Activated T-helper 2 cell treated with anti-CD3 and anti-CD28 coated beads, Interferon-gamma antibody, Interleukin-2, Interleukin-4, amounts not matched to agents 10 μg/mL and 5 μg/mL and 100 μg/mL, durations not matched to agents 14 hours and 24 hours and 36 hours (primary cell): ENCODE data around the gene FYCO1. TPM values are rescaled to one million over a fixed set of nuclear protein-coding genes. Genes with fewer than 3 reads are reported as not detected.

Source experiments
- DNase-seq: peaks from one replicate; pipeline ENCODE4 v3.0.0; 2021; ENCODE audit warnings: low spot score
- H3K27ac Mint-ChIP-seq: one replicate; pipeline ENCODE4 v1.8.0; 2021; ENCODE audit warnings: mixed read lengths
- H3K27me3 Mint-ChIP-seq: one replicate; pipeline ENCODE4 v1.8.0; 2021; ENCODE audit warnings: low read depth, mixed read lengths
- H3K36me3 Mint-ChIP-seq: one replicate; pipeline ENCODE4 v1.8.0; 2021; ENCODE audit warnings: low read depth, mixed read lengths
- H3K4me1 Mint-ChIP-seq: one replicate; pipeline ENCODE4 v1.8.0; 2021; ENCODE audit warnings: low read depth, mixed read lengths
- H3K4me3 Mint-ChIP-seq: one replicate; pipeline ENCODE4 v1.8.0; 2021; ENCODE audit warnings: low read depth, mild to moderate bottlenecking, moderate library complexity, mixed read lengths
- H3K9me3 Mint-ChIP-seq: one replicate; pipeline ENCODE4 v1.8.0; 2021; ENCODE audit warnings: mixed read lengths
- intact Hi-C: fragments of 100-400 bp; cut with micrococcal nuclease; formaldehyde crosslinking; loops from one replicate; pipeline ENCODE4 v1.15.1; 2023
- total RNA-seq: library from RNA; stranded (reverse); gene quantifications from 2 replicates; pipeline ENCODE4 v1.2.3, GENCODE V29; 2022

The FYCO1 gene
- total RNA-seq, 1 donor from 2014 or later, result 20.2 TPM

DNA sequence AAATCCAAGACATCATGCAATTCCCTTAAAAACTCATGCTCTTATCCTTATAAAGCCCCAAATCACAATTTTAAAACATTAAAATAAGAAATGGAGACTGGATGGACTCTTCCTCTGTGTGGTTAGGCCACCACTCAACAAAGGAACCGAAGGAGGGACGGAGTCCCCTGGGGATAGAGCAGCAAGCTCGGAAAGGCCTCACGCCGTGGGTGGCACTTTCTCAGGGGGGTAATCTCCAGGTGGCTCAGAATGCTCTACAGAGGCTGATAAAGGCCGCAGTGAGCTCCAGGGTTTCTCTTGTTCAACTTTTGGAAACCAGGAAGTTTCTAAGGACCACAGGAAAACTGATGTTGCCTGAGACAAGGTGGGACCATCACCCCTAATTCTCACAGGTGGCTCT lies 86.1 kb downstream of the FYCO1 start:
- intact Hi-C loops, result no loop called here
- no peak overlapping the region for H3K4me3 Mint-ChIP-seq
- H3K36me3 Mint-ChIP-seq, result peaks cover 15% of the 10 kb centered on the region
- peaks cover 8% of the 10 kb centered on the region for H3K9me3 Mint-ChIP-seq
- H3K4me1 Mint-ChIP-seq, result peaks cover 25% of the 10 kb centered on the region
- peaks cover 59% of the 10 kb centered on the region for H3K27me3 Mint-ChIP-seq
- no peak for DNase-seq
- no peak overlapping the region for H3K27ac Mint-ChIP-seq

DNA sequence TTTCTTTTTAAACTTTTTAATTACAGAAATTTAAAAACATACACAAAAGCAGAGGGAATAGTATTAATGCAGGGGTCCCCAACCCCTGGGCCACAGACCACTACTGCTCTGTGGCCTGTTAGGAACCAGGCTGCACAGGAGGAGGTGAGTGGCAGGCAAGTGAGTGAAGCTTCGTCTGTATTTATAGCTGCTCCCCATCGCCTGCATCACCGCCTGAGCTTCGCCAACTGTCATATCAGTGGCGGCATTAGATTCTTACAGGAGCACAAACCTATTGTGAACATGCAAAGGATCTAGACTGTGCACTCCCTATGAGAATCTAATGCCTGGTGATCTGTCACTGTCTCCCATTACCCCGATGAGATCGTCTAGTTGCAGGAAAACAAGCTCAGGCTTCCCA lies 86.9 kb downstream of the FYCO1 start:
- peaks cover 25% of the 10 kb centered on the region for H3K4me1 Mint-ChIP-seq

DNA sequence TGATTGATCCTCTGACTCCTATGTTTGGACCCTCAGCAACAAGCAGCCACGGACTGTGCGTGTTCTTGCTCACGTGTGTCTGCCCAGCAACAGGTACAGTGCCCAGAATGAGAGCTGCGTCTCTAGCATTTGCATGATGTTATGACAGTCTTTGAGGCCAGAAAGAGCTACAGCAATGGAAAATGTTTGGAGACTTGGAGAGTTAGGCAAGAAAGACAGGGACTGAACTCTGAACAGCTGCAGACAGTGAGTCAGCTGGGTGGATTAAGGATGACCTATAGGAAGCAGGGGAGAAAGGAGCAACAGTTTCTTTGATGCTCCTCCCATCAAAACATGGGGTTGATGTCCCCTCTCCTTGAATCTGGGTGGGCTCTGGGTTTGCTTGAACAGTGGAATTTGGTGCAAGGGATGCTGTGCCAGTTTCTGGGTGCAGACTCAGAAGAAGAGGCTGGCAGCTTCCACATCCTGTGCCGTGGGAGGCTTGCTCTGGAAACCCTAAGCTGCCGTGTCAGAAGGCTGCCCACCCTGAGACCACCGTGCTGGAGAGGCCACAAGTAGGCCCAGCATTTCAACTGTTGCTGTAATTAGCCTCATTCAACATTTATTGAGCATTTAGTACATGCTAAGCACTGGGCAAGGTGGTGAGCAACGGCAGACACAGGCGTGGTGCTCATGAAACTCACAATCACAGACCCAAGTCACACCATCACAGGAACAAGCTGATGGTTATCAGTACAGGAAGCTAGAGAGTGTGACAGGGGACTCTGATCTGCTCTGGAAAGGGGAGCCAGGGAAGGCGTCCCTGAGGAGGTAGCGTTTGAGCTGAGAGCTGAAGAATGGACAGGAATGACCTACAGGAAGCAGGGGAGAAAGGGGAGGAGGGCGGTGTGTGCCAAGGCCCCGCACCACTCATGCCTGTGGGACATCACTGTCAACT lies 87.6 kb downstream of the FYCO1 start:
- Mint-ChIP-seq H3K4me3 (no peak overlapping the region), H3K9me3 (peaks cover 8% of the 10 kb centered on the region), H3K27me3 (peaks cover 49% of the 10 kb centered on the region), H3K4me1 (peaks cover 25% of the 10 kb centered on the region), H3K36me3 (peaks cover 15% of the 10 kb centered on the region), H3K27ac (no peak overlapping the region)
- DNase-seq, result peak; percentile 24
- intact Hi-C loops, result no loop called here

More for the DNA sequence above, 86.9 kb downstream of the FYCO1 start:
- no peak overlapping the region for H3K27ac Mint-ChIP-seq
- DNase-seq, result no peak
- peaks cover 8% of the 10 kb centered on the region for H3K9me3 Mint-ChIP-seq
- H3K27me3 Mint-ChIP-seq, result peaks cover 54% of the 10 kb centered on the region
- no peak overlapping the region for H3K4me3 Mint-ChIP-seq
- intact Hi-C loops, result no loop called here
- peaks cover 15% of the 10 kb centered on the region for H3K36me3 Mint-ChIP-seq

DNA sequence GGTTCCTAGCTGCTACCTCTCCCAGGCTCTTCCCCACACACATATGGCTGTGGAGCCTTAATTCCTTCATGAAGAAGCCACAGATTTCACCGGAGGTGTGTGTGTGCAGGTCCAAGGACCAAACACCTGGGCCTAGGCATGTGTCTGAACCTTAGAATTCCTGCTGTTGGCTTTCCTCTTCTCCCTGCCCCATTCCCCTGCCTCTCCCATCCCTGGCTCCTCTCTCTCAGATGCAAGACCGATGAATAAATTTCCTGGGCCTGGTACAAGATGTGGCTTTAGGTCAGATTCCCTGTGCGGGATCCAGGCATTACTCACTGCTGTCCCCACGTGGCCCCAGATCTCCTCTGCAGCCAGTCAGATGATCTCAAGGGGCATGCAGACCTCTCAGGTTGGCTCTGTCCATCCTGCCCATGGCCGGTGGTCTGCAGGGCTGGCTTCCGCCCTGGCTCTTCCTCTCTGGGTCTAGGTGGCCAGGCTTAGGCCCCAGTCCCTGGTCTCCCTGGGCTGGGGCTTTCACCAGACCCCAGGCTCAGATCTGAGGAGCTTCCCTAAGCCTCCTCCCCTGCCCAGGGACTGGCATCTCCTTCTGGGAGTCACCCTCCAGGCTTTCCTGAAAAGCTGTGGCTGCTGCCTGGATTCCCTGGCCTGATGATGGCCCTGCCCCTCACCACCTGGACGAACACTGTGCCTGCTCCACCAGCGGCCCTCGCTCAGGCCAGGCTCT lies 88.8 kb downstream of the FYCO1 start:
- Mint-ChIP-seq H3K36me3 (peaks cover 15% of the 10 kb centered on the region), H3K9me3 (peaks cover 8% of the 10 kb centered on the region), H3K4me3 (no peak overlapping the region), H3K27ac (no peak overlapping the region), H3K4me1 (peaks cover 25% of the 10 kb centered on the region), H3K27me3 (peaks cover 46% of the 10 kb centered on the region)
- DNase-seq, result no peak
- intact Hi-C loops, result no loop called here

DNA sequence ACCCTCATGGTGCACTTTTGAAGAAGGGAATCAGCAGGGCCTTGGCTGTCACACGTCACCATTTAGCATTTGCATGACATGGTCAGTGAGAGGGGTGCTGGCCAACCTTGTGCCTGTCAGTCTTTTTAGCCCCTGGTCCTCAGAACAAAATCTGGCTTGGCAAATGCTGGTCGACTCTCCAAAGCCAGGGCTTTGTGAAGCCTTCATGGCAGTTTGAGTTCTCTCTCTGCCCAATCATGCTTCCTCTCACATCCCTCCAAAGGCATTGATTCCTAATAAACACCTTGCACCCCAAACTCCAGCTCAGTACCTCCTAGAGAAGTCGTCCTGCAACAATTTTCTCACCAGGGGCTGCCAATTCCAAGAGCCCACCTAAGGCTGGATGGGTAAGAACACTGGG lies 89.9 kb downstream of the FYCO1 start:
- Mint-ChIP-seq H3K4me1 (peaks cover 25% of the 10 kb centered on the region), H3K4me3 (no peak overlapping the region), H3K27me3 (peaks cover 44% of the 10 kb centered on the region), H3K27ac (no peak overlapping the region), H3K9me3 (peaks cover 8% of the 10 kb centered on the region), H3K36me3 (peaks cover 15% of the 10 kb centered on the region)
- intact Hi-C loops, result no loop called here
- DNase-seq, result no peak

DNA sequence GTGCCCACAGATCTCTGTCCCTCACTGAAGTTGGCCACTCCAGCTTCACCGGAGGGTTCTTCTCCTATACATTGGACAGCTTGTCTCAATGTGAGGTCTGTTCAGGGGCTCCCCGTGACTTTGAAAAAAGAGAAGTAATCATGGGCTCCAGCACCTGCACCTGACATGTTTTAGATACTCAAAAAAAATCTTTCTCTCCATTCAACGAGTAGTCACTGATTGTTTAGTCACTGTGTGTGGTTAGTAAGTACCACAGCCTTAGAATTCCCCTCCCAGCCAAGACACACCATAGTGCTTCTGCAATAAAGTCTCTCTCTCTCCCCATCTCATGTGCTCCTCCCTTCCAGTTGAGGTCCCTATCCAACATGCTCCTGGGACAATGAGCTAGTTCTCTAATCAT lies 90.7 kb downstream of the FYCO1 start:
- H3K36me3 Mint-ChIP-seq, result peaks cover 10% of the 10 kb centered on the region
- peaks cover 22% of the 10 kb centered on the region for H3K4me1 Mint-ChIP-seq
- H3K9me3 Mint-ChIP-seq, result peaks cover 8% of the 10 kb centered on the region
- intact Hi-C loops, result no loop called here
- no peak for DNase-seq
- H3K4me3 Mint-ChIP-seq, result no peak overlapping the region
- peaks cover 38% of the 10 kb centered on the region for H3K27me3 Mint-ChIP-seq
- no peak overlapping the region for H3K27ac Mint-ChIP-seq

DNA sequence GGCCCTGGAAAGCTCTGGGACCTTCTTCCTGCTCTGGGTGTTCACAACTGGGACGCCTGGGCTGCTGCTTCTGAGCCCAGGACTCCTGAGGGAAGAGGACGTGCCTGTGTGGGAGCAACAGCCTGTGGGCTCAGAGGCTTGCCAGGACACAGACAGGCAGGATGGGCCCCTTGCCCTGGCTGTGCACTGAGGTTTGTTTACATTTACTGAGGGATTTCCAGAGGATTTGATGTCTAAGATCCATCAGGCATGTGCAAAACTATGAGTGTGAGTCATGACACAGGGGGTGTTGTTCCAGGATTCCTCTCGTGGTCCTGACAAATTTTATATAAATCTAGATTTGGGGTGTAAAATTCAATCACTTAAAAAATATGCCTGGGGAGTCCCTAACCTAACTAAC lies 98.7 kb downstream of the FYCO1 start:
- H3K4me3 Mint-ChIP-seq, result no peak overlapping the region
- no peaks in the 10 kb centered on the region for H3K36me3 Mint-ChIP-seq
- intact Hi-C loops, result no loop called here
- no peak overlapping the region for H3K27ac Mint-ChIP-seq
- H3K27me3 Mint-ChIP-seq, result peaks cover 60% of the 10 kb centered on the region
- DNase-seq, result no peak
- H3K9me3 Mint-ChIP-seq, result no peaks in the 10 kb centered on the region
- peaks cover 3% of the 10 kb centered on the region for H3K4me1 Mint-ChIP-seq

DNA sequence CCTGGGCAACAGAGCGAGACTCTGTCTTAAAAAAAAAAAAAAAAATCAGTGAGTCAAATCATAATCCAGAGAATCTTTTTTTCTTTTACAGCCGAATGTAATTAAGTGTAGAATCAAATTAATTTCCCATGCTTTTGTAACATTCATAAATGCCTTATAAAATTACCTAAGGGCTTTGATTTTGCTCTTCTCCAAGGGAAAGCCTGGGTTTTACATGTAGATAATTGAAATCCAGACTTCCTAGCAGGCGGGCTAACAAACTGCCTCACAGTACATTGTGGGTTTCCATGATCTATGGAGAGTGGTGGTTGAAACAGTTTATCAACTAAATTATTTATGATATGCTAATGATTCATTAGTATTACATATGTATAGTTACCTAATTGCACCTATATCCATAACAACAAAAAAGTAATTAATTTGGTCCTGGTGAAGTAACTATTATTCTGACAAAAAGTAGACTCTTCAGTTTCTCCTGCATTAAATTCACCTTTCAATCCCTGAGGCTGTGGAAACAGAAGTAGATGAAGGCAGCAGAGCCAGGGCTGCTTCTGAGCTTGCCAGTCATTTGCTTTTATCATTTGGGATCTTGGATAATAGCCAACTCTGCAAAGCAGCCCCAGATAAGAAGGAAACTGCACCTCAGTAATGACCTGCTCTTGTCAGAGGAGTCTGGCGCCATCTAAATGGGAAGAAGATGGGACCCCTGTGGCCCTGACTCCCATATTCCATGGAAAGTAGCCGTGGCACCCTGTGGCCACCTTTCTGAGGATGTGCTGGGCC lies 99.7 kb downstream of the FYCO1 start:
- Mint-ChIP-seq H3K27me3 (peaks cover 63% of the 10 kb centered on the region), H3K4me3 (no peak overlapping the region), H3K36me3 (no peaks in the 10 kb centered on the region), H3K4me1 (peaks cover 3% of the 10 kb centered on the region), H3K9me3 (no peaks in the 10 kb centered on the region), H3K27ac (no peak overlapping the region)
- no peak for DNase-seq
- intact Hi-C loops, result no loop called here

DNA sequence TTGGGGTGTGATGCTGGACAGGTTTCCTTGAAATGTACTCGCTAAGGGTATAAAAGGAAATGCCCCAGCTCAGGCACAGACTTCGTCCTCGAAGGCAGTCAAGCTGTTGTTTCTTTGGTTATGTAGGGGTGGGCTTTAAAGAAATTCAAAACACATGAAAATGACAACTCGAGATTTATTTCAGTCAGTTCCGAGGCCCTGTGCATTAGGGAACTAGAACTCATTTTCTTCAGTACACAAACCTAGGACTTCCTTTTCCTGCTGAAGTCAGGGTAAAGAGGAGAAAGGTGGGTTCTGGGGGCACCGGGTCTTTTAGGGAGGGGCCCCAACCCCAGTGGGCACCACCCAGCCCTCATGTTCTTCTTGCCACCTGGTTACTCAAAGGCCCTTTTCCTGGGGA lies 101.6 kb downstream of the FYCO1 start:
- no peaks in the 10 kb centered on the region for H3K36me3 Mint-ChIP-seq
- no peak for DNase-seq
- no peak overlapping the region for H3K4me3 Mint-ChIP-seq

DNA sequence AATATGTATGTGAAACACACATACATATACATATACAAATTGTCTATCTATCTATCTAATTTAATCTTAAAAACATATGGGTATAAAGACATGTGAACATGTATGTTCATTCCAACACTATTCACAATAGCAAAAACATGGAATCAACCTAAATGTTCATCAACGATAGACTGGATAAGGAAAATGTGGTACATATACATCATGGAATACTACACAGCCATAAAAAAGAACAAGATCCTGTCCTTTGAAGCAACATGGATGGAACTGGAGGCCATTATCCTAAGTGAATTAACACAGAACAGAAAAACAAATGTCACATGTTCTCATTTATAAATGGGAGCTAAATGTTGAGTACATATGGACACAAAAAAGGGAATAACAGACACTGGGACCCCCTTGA lies 103.5 kb downstream of the FYCO1 start:
- Mint-ChIP-seq H3K27ac (no peak overlapping the region), H3K9me3 (no peaks in the 10 kb centered on the region), H3K4me3 (no peak overlapping the region), H3K27me3 (peaks cover 66% of the 10 kb centered on the region), H3K36me3 (no peaks in the 10 kb centered on the region), H3K4me1 (peaks cover 9% of the 10 kb centered on the region)
- intact Hi-C loops, result no loop called here
- no peak for DNase-seq

More for the DNA sequence above, 101.6 kb downstream of the FYCO1 start:
- H3K9me3 Mint-ChIP-seq, result no peaks in the 10 kb centered on the region
- H3K27ac Mint-ChIP-seq, result no peak overlapping the region
- H3K27me3 Mint-ChIP-seq, result peaks cover 70% of the 10 kb centered on the region
- H3K4me1 Mint-ChIP-seq, result peaks cover 3% of the 10 kb centered on the region
- intact Hi-C loops, result no loop called here

DNA sequence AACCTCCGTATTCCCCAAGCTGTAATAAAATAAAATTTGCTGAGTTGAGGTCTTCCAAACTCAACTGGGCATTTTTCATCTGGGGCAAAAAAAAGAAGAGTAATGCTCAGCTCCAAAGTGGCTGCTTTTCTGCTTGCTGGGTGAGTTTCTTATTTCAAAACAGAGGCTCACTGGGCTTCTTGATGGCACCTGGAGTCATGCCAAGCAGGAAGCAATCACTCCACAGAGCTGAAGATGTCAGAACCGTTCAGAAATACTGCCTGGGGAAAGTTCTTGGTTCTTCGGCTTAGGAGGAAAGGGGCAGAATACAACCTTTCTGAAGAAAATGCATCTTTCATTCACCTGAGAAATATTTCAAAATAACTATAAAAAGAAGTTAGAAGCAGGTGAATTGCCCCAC lies 105.2 kb downstream of the FYCO1 start:
- no peak for DNase-seq
- Mint-ChIP-seq H3K36me3 (no peaks in the 10 kb centered on the region), H3K27me3 (peaks cover 71% of the 10 kb centered on the region), H3K4me1 (peaks cover 12% of the 10 kb centered on the region), H3K4me3 (no peak overlapping the region), H3K27ac (no peak overlapping the region), H3K9me3 (no peaks in the 10 kb centered on the region)
- intact Hi-C loops, result no loop called here

DNA sequence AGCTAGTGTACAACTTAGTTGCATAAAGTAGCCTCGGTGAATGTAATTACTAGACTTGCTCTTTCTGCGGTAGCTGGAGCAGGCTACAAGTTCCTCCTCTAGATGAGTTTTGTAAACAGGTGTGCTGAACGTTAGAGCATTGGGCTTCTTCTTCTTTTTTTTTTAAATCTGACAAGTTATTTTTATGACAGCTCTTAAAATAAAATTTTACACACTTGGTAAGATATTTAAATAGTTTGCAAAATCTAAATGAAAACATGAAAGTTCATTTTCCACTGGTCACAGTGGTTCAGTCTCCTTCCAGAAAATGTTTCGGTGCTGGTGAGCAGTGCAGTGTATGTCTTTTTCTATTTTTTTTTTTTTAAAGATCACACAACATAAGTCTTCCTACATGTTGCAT lies 106.3 kb downstream of the FYCO1 start:
- H3K36me3 Mint-ChIP-seq, result no peaks in the 10 kb centered on the region
- peaks cover 15% of the 10 kb centered on the region for H3K4me1 Mint-ChIP-seq

More for the DNA sequence above, 106.3 kb downstream of the FYCO1 start:
- H3K27ac Mint-ChIP-seq, result no peak overlapping the region
- H3K4me3 Mint-ChIP-seq, result no peak overlapping the region
- no peak for DNase-seq
- H3K9me3 Mint-ChIP-seq, result no peaks in the 10 kb centered on the region
- peaks cover 69% of the 10 kb centered on the region for H3K27me3 Mint-ChIP-seq
- intact Hi-C loops, result no loop called here
